HG03196 (cell line): ENCODE measurements around the gene EPB41L4B.
"Not testable (repeated sequence)": the region's sequence is repeated elsewhere in the genome, so short reads cannot be mapped to it uniquely, and the experiment has no call there.

Source experiments
- ATAC-seq: cut with Tn5 transposase; IDR thresholded peaks from one replicate; pipeline ENCODE4 v1.9.1; 2021; ENCODE audit not compliant: unreplicated experiment

EPB41L4B gene

GRCh38 chr9:109247228-109247627 lies 73.6 kb downstream of the EPB41L4B start:
- no peak for ATAC-seq

GRCh38 chr9:109246533-109246932 lies 74.3 kb downstream of the EPB41L4B start:
- no peak for ATAC-seq

DNA sequence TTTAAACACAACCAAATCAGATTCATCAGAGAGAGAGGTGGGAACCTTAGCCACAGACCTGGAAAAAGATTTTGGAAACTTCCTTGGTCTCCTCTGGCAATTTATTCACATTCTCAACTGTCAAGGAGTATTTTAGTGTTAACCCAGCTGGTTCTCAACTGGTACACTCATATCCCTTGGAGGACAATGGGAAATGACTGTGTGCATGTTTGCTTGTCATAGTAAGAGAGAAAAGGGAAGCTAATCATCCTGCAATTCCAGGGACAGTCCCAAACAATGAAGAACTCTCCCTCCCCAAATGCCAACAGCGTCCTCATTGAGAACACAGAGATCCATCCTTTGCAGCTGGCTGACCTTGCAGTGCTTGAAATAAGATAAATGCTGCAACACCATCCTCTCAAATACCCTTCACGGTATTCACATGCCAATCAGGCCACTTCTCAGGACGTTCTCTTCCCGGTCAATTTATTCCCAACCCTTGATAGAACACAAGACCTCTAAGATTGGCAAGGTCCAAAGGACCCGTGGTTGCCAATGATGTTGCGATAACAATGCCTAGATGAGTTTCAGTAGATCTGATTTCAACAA lies 75.5 kb downstream of the EPB41L4B start:
- no peak for ATAC-seq

DNA sequence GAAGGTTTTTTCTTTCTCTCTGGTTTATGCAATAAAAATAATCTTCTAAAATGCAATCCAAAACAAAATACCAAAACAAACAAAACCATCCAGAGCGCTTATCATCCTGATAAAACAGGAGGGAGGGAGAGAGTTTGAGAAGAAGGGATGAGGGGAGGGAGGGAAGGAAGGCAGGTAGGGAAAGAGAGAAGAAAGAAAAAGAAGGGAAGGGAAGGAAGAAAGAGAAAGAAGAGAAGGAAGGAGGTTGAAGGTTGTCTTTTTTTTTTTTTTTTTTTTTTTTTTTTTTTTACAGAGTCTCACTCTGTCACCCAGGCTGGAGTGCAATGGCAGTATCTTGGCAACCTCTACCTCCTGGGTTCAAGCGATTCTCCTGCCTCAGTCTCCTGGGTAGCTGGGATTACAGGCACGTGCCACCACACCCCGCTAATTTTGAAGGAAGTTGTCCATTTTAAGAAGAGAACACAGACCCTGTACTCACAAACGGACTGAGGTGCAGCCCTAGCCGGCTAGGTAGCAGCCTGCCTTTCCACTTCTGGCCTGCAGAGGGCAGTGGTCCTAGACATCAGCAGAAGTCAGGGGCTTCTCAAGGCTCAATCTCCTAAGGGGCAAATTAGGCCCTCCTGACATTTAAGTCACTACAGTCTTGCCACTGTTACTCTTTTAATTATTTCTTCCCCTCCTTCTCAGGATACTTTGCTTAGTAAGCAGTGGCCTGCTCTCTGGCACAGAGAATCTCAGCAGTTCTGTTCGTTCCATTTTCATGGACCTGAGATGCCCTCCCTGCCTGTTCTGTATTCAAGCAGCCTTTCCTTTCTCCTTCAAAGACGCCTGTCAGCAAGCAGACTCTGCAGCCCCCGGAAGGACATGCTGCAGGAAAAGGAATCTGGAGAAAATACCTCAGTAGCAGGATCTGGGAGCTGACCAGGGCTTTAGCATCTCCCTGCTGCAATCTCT lies 76.4 kb downstream of the EPB41L4B start:
- ATAC-seq, result no peak

GRCh38 chr9:109242741-109243140 lies 78.1 kb downstream of the EPB41L4B start:
- ATAC-seq, result no peak

GRCh38 chr9:109242014-109242413 lies 78.8 kb downstream of the EPB41L4B start:
- ATAC-seq, result no peak

DNA sequence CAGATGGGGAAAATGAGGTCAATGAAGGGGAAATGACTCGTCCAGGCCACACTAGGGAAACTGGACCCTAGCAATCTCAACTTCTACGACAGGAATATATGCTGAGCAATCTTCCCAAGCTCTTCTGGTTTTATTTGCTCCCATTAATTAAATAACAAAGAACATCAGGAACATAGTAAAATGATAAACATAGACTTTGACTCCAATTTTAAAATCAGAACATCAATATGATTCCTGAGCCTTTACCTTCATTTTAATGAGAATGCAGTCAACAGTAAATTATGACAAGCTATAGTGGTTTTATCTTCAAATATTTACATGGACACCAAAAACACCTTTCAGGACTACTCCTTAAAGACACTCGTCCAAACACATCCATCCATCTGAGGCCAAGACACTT lies 79.7 kb downstream of the EPB41L4B start:
- no peak for ATAC-seq

- no peak for ATAC-seq
Observed at GRCh38 chr9:109239240-109239639, 81.6 kb downstream of the EPB41L4B start.

DNA sequence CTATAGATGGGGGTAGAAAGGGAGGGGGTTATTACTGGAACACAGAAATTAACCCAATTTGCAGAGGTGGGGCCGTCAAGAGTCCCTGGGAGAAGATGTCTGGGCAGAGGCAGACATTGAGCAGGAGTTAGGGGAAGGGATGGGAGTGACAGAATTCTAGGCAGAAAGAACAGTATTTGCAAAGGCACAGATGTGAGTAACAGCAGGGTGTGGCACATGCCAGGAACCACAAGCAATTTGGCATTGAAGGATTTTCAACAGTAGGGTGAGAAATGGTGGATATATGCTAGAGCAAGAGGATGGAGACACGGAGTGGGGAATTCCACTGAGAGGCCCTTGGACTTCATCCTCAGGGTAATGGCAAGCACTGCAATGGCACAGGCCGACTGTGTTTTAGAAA lies 82.2 kb downstream of the EPB41L4B start:
- ATAC-seq, result no peak

- no peak for ATAC-seq
Observed at GRCh38 chr9:109238125-109238524, 82.7 kb downstream of the EPB41L4B start.

- ATAC-seq, result no peak
Observed at GRCh38 chr9:109232449-109233237, 88.2 kb downstream of the EPB41L4B start.

- ATAC-seq, result no peak
Observed at GRCh38 chr9:109231593-109231992, 89.3 kb downstream of the EPB41L4B start.

DNA sequence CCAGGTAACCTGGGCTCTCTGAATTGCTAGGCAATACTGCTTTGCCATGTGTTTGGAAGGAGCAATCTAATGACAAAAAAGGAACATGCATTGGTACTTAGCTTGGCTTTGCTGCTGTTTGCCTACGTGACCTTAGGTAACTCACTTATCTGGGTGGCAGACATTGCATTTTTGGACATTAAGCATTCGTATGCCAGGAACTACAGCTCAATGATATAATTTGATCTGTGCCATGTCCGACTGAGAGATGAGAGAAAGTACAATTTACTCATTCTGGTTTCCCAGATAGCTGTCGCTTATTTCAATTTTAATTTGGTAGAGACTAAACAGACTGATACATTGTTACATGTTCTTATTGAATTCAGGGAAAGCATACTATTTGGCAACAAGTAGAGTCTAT lies 90.6 kb downstream of the EPB41L4B start:
- no peak for ATAC-seq

DNA sequence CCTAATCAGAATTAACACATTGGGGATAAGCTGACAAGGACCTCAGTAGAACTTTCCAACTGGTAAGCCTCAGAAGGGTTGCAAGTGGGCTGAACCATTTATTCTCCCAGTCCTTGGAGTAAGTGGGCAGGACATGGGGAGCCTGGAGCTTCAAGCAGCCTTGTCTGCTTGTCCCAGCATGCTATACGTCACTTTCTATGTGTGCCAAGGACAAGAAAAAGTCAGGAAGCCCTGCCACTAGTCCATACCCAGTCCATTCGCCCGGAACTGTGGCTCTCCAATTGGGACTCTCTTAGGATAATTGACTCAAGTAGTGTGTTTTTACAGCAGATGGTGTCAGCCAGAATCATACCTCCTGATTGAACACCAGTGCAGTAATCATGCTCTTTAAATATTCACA lies 91.2 kb downstream of the EPB41L4B start:
- no peak for ATAC-seq

DNA sequence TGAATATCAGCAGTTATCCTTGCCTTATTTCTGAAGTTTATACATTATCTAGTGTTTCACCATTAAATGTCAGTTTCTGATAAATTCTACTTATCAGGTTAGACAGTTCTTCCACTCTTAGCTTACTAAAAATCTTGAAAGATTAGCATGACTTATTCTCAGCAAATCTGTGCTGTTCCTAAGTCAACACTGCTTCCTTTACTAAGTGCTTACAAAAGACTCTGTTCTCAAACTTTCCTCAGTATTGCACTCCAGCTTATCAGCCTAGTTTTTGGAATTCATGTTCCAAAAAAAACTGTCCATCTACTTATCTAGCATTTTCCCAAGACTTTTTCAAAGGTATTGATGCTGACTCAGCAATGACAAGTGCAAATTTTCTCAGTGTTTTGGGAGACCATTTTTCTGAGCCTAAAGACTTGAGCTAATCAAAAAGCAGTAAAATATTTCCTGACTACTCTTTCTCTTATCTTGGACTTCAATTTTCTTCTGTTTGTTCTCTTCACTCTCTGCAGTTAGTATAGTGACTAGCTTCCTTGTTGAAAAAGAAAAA lies 92.7 kb downstream of the EPB41L4B start:
- ATAC-seq, result no peak

DNA sequence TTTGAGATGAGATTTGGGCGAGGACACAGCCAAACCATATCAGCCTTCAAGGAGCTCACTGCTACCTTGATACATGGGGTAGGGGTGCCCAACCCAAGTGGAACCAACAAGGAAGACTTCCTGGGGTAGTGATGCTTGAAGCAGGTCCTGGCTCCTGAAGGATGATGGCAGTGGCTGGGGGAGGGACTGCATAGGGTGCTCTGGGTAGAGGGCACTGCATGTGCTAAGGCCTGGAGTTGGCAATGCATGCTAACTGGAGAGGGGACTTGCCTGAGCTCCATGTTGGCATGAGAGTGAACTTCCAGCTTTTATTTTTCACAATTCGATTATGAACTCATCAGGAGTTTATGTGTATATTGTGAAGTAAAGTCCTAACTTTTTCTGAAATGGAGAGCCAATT lies 95.2 kb downstream of the EPB41L4B start:
- ATAC-seq, result no peak

GRCh38 chr9:109224751-109225150 lies 96.1 kb downstream of the EPB41L4B start:
- ATAC-seq, result no peak

- ATAC-seq, result not testable (repeated sequence)
Observed at GRCh38 chr9:109218242-109218641, 102.6 kb downstream of the EPB41L4B start.

GRCh38 chr9:109214414-109214813 lies 106.4 kb downstream of the EPB41L4B start:
- ATAC-seq, result no peak

DNA sequence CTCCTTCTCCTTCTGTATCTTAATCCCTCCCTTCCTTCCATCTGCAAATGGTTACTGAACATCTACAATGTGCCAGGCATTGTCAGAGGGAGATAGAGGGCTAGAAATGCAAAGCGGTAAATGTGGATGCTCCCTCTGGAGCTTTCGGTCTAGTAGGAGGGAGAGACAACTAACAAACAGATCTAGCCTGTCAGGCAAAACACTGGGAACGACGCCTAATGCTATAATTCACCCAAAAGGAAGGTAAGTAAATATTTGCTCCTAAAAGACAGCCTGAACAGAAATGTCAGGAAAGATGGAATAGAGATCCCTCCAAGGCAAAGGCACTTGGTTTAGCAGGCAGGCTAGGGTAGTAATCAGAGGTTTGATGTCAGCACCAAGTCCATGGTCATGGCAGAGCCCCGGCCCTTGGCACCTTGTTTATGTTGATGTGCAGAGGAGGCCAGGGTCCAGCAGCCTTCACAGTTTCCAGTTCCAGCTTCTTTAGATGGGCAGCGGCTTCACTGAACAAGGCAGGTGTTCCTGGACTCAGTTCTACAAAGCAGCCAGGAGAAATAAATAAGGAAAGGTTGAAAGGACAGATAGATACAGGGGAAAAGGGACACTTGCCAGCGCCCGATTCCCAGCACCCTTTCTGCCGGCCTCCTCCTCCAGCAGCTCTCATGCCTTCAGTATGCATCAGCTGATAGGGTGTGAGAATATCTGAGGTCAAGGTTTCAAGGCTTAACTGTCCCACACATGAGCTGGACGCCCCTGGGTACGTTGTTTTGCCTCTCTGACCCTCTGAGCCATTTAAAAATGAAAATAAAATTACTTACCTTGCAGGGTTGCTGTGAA lies 107.4 kb downstream of the EPB41L4B start:
- ATAC-seq, result no peak
